Measurements from ENCODE around the gene MSX2. TPM values are rescaled to one million over a fixed set of nuclear protein-coding genes. Genes with fewer than 3 reads are reported as not detected.

MSX2 gene
- total RNA-seq, 5 donors from 2014 or later (not counting 1 experiment from before 2014, with no cell fraction given), result not detected

DNA sequence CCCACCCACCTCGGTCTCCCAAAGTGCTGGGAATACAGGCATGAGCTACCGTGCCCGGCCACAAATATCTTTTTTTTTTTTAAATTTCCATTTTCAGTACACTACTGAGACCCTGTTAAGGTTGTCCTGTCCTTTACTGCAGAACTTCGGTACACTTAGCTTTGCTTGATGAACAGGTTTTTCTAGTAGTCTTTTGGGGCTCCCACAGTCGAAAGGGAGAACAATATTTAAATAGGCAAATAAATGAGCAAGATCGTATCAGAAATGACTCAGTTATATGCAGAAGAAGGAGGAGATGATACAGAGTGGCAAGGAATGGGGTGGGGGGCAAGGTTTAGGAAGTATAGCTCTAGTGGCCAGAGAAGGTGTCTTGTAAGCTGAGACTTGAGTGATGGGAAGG, 52.7 kb downstream of the MSX2 start:
- Mint-ChIP-seq H3K9me3 (peaks cover 0 to 8% (median 0%) of the 10 kb centered on the region in 3 donors), H3K4me1 (no peaks in the 10 kb centered on the region), H3K27me3 (peaks cover 3 to 13% of the 10 kb centered on the region in 2 donors), H3K36me3 (no peaks in the 10 kb centered on the region), H3K4me3 (no peak overlapping the region), H3K27ac (no peak overlapping the region)
- ATAC-seq (replicated peaks in 1 of 4) (no peak), DNase-seq (no peak)
- no peak overlapping the region for H3K4me3 ChIP-seq (ENCODE audit: control insufficient read depth in 1 of 2, extremely low read depth in 1 of 2, low read length in 1 of 2)
- CTCF ChIA-PET, result no interaction called here
- no peaks in the 10 kb centered on the region for H3K36me3 ChIP-seq (ENCODE audit: control insufficient read depth in 2 of 2, extremely low read depth in 1 of 2, insufficient read depth in 1 of 2, low read length in 1 of 2)
- POLR2A ChIA-PET, result no interaction called here
- H3K27me3 ChIP-seq (replicated peaks in 1 of 2; ENCODE audit: control insufficient read depth in 2 of 2, extremely low read depth in 1 of 2, insufficient read depth in 2 of 2, low read length in 1 of 2), result peaks cover 0 to 3% of the 10 kb centered on the region in 2 experiments
- WGBS (ENCODE audit: insufficient coverage), result 70% methylated on average over 3 of the region's 6 CpGs
- H3K27ac ChIP-seq (ENCODE audit: low read length), result no peak overlapping the region
- H3K4me1 ChIP-seq (ENCODE audit: control insufficient read depth in 1 of 2, extremely low read depth in 1 of 2, insufficient read depth in 2 of 2, low read length in 2 of 2), result no peaks in the 10 kb centered on the region
- no peaks in the 10 kb centered on the region for H3K9me3 ChIP-seq

DNA sequence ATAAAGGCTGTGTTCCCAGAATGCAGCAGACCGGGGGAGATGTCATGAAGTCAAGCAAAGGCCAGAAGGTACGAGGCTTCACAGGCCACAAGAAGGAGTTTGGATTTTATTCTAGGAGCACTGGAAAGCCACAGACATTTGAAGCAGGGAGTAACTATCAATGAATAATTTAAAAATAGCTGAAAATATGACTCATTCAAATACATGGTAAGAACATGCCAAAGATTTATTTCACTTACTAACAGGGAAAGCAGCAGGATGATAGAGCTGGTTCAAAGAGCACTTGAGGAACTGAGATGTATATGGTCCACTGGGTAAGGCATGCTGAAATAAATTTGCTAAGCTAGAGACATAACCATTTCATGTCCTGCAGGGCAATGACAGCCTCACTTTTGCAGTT, 53.2 kb downstream of the MSX2 start:
- H3K27me3 Mint-ChIP-seq, result peaks cover 6 to 18% of the 10 kb centered on the region in 2 donors
- Histone ChIP-seq H3K4me1 (ENCODE audit: control insufficient read depth in 1 of 2, extremely low read depth in 1 of 2, insufficient read depth in 2 of 2, low read length in 2 of 2) (no peaks in the 10 kb centered on the region), H3K27ac (ENCODE audit: low read length) (no peak overlapping the region), H3K9me3 (no peaks in the 10 kb centered on the region), H3K36me3 (ENCODE audit: control insufficient read depth in 2 of 2, extremely low read depth in 1 of 2, insufficient read depth in 1 of 2, low read length in 1 of 2) (no peaks in the 10 kb centered on the region), H3K4me3 (ENCODE audit: control insufficient read depth in 1 of 2, extremely low read depth in 1 of 2, low read length in 1 of 2) (no peak overlapping the region), H3K27me3 (replicated peaks in 1 of 2; ENCODE audit: control insufficient read depth in 2 of 2, extremely low read depth in 1 of 2, insufficient read depth in 2 of 2, low read length in 1 of 2) (peaks cover 0 to 3% of the 10 kb centered on the region in 2 experiments)
- no peak overlapping the region for H3K4me3 Mint-ChIP-seq
- H3K4me1 Mint-ChIP-seq, result no peaks in the 10 kb centered on the region
- ChIA-PET POLR2A (no interaction called here), CTCF (no interaction called here)
- DNase-seq (no peak), ATAC-seq (replicated peaks in 1 of 4) (no peak)
- no peak overlapping the region for H3K27ac Mint-ChIP-seq
- H3K9me3 Mint-ChIP-seq, result peaks cover 0 to 12% (median 0%) of the 10 kb centered on the region in 3 donors
- no peaks in the 10 kb centered on the region for H3K36me3 Mint-ChIP-seq
- WGBS (ENCODE audit: insufficient coverage), result no CpG with 5 or more reads among the region's 2 CpGs
